Karpas-422 (cell line): ENCODE results near the gene BMERB1. TPM values are rescaled to one million over a fixed set of nuclear protein-coding genes. Genes with fewer than 3 reads are reported as not detected.

Experiments used
- DNase-seq: peaks from one replicate; pipeline ENCODE4 v3.0.0-alpha.2; 2015
- H2AFZ ChIP-seq: fragments of 200-600 bp; sonication (generic); 2 replicates; pipeline ENCODE4 v1.6.1; 2014; ENCODE audit warnings: antibody characterized with exemption, low read length, mixed read lengths
- H3K27ac ChIP-seq: fragments of 200-600 bp; sonication (generic); 2 replicates; pipeline ENCODE4 v1.5.1; 2014; ENCODE audit warnings: mild to moderate bottlenecking, low read length, moderate library complexity
- H3K27me3 ChIP-seq: fragments of 200-600 bp; sonication (generic); 2 replicates; pipeline ENCODE4 v1.6.1; 2014; ENCODE audit warnings: low read length, mixed read lengths
- H3K36me3 ChIP-seq: fragments of 200-600 bp; sonication (generic); 2 replicates; pipeline ENCODE4 v1.6.1; 2014; ENCODE audit warnings: low read length, mixed read lengths; ENCODE audit not compliant: insufficient read depth
- H3K4me1 ChIP-seq: fragments of 200-600 bp; sonication (generic); 2 replicates; pipeline ENCODE4 v1.6.1; 2014; ENCODE audit warnings: mild to moderate bottlenecking, low read length, mixed read lengths
- H3K4me2 ChIP-seq: fragments of 200-600 bp; sonication (generic); 2 replicates; pipeline ENCODE4 v1.6.1; 2014; ENCODE audit warnings: low read length, low read depth, mild to moderate bottlenecking; ENCODE audit not compliant: poor library complexity, severe bottlenecking
- H3K4me3 ChIP-seq: fragments of 200-600 bp; sonication (generic); 2 replicates; pipeline ENCODE4 v1.5.1; 2014; ENCODE audit warnings: mild to moderate bottlenecking, antibody characterized with exemption, low read length, mixed read lengths
- H3K79me2 ChIP-seq: fragments of 200-600 bp; sonication (generic); 2 replicates; pipeline ENCODE4 v1.6.1; 2014; ENCODE audit warnings: mild to moderate bottlenecking, low read length, mixed read lengths
- H3K9ac ChIP-seq: fragments of 200-600 bp; sonication (generic); 2 replicates; pipeline ENCODE4 v1.6.0; 2014; ENCODE audit warnings: low read length
- H3K9me2 ChIP-seq: fragments of 200-600 bp; sonication (generic), shearing (Covaris generic); replicated peaks from 2 replicates; pipeline ENCODE4 v1.6.0; 2014; ENCODE audit warnings: mild to moderate bottlenecking, low read length, moderate library complexity; ENCODE audit not compliant: insufficient read depth
- H3K9me3 ChIP-seq: fragments of 300-700, 200-600 bp; sonication (generic); 2 replicates; pipeline ENCODE4 v1.6.1; 2014; ENCODE audit warnings: low read length, mixed read lengths
- H4K20me1 ChIP-seq: fragments of 200-600 bp; sonication (generic); 2 replicates; pipeline ENCODE4 v1.6.1; 2014; ENCODE audit warnings: mild to moderate bottlenecking, antibody characterized with exemption, low read length, low read depth; ENCODE audit not compliant: insufficient read depth
- total RNA-seq: library from RNA; depleted of rRNA; stranded (reverse); fragments of >200 nt; shearing (Covaris generic); gene quantifications from 2 replicates; pipeline ENCODE4 v1.2.3, GENCODE V29; 2014; ENCODE audit warnings: low replicate concordance

BMERB1 gene
- total RNA-seq, 1 experiment from 2014 or later: 0.22 TPM

DNA sequence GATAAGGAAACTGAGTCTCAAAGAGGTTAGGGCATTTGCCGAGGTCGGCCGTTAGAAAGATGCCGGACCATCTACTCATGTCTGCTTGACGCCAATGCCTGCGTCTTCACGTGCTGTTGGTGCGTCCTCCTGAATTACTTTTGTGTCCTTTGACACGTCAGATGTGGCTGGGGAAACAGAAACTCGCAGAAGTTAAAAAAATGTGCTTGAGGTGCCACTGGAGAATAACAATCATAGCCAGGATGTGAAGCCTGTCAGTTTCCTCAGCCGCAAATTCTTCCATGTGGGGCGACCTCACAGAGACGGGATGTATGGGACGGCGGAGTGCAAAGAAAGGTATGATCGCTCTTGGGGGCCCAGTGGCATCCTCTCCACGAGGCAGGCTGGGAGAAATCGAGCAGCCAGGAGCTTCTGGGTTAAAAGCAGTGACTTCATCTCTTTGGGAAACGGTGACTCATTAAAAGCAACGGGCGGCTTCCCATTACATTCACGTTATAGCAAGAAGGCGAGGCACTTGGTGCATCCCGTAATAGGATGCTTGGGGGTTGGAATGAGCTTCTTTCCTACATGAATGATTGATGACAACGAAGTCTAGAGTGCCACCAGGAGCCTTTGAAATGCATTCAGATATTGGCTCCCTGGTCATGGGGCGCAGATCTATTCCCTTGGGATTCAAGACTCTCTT, 67.8 kb downstream of the BMERB1 start:
- no peaks in the 10 kb centered on the region for H3K36me3 ChIP-seq
- no peak overlapping the region for H3K9ac ChIP-seq
- no peak overlapping the region for H3K4me3 ChIP-seq
- H4K20me1 ChIP-seq: no peaks in the 10 kb centered on the region
- DNase-seq: no peak
- H3K9me3 ChIP-seq: no peaks in the 10 kb centered on the region
- no peak overlapping the region for H2AFZ ChIP-seq
- no peaks in the 10 kb centered on the region for H3K79me2 ChIP-seq
- H3K4me1 ChIP-seq: no peaks in the 10 kb centered on the region
- H3K4me2 ChIP-seq: no peak overlapping the region
- no peaks in the 10 kb centered on the region for H3K9me2 ChIP-seq
- no peaks in the 10 kb centered on the region for H3K27me3 ChIP-seq
- no peak overlapping the region for H3K27ac ChIP-seq

DNA sequence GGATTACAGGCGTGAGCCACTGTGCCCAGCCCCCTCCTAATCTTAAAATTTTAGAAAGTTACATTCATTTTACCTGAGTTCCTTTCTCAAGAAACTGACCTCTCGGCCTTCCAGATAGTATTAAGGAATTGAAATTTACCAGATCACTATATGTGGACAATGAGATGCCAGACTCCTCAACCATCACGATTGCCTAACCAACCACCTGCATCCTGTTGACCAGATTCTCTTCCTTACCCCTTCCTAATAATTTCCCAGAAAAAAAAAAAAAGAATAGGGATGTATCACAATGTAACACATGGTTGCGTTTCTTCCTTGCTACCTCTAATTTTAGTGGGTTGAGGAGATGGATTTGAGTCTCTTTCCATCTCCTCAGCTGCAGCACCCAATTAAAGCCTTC, 72.1 kb downstream of the BMERB1 start:
- no peaks in the 10 kb centered on the region for H3K36me3 ChIP-seq
- H3K4me1 ChIP-seq: peaks cover 11% of the 10 kb centered on the region
- no peaks in the 10 kb centered on the region for H4K20me1 ChIP-seq
- no peak overlapping the region for H3K27ac ChIP-seq
- H3K79me2 ChIP-seq: no peaks in the 10 kb centered on the region
- no peak for DNase-seq
- no peaks in the 10 kb centered on the region for H3K9me3 ChIP-seq
- H3K4me2 ChIP-seq: no peak overlapping the region
- no peak overlapping the region for H3K4me3 ChIP-seq
- no peaks in the 10 kb centered on the region for H3K9me2 ChIP-seq
- no peak overlapping the region for H3K9ac ChIP-seq
- no peak overlapping the region for H2AFZ ChIP-seq
- H3K27me3 ChIP-seq: no peaks in the 10 kb centered on the region

DNA sequence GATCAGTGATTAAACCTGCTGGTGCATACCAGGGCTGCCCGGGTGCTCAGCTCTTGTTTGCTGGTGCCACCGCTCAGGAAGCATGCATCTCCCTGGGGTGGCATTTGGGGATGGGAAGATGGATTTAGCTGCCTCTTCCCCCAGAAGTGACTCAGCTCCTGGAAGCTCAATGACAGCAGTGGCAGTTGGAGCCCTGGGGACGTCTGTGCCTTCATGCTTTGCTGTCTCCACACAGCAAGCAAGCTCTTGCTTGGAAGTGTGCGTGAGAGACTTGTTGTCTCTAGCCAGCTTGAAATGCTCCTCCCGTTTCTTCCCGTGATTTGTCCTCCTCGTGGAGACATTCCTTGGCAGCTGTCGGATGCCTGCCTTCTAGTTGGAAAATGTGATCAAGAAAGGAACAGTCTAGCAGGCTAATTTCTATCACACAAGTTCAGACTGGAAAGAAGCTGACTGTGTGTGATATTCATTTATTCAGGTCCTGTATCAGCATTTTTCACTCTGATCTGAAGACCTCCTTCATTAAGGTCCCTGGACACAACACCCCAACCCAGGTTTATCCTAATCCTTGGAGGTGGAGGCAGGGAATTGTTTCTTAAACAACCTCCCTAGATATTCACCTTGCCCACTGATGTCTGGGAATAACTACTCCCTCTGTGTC, 73.0 kb downstream of the BMERB1 start:
- peaks cover 11% of the 10 kb centered on the region for H3K4me1 ChIP-seq
- H2AFZ ChIP-seq: no peak overlapping the region
- no peaks in the 10 kb centered on the region for H3K36me3 ChIP-seq
- H3K79me2 ChIP-seq: no peaks in the 10 kb centered on the region
- no peak for DNase-seq
- no peaks in the 10 kb centered on the region for H4K20me1 ChIP-seq
- H3K27me3 ChIP-seq: no peaks in the 10 kb centered on the region
- no peak overlapping the region for H3K27ac ChIP-seq
- H3K4me2 ChIP-seq: no peak overlapping the region
- H3K9me2 ChIP-seq: no peaks in the 10 kb centered on the region
- no peak overlapping the region for H3K9ac ChIP-seq
- H3K9me3 ChIP-seq: no peaks in the 10 kb centered on the region
- H3K4me3 ChIP-seq: no peak overlapping the region

DNA sequence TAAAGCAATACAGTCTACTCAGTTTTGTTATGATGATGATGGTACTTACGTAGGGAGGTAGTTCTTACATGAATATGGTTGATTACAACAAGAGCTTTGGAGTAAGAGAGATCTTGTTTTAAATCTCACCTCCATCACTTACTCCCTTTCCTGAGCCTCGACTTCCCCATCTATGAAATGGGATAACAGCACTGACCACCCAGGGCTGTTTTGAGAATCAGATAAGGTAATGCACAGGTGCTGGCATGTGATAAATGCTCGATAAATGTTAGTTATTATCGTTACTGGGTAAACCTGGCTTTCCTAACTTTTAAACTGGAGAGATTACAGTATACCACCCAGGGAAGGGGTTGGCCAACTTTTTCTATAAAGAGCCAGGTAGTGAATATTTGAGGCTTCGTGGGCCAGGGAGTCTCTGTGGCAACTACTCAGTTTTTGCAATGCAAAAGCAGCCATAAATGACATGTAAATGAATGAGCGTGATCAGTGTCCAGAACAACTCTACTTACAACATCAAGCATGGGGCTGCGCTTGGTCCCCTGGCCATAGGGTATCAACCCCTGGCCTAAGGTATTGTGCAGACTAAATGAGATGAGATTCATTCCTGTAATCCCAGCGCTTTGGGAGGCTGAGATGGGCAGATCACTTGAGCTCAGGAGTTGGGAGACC, 73.7 kb downstream of the BMERB1 start:
- Histone ChIP-seq H4K20me1 (no peaks in the 10 kb centered on the region), H3K27ac (no peak overlapping the region), H3K36me3 (no peaks in the 10 kb centered on the region), H3K4me1 (peaks cover 11% of the 10 kb centered on the region), H3K9ac (no peak overlapping the region), H3K4me2 (peak overlapping the region; percentile 20), H3K4me3 (no peak overlapping the region), H3K79me2 (no peaks in the 10 kb centered on the region), H3K9me3 (no peaks in the 10 kb centered on the region), H3K27me3 (no peaks in the 10 kb centered on the region), H2AFZ (no peak overlapping the region), H3K9me2 (no peaks in the 10 kb centered on the region)
- no peak for DNase-seq

DNA sequence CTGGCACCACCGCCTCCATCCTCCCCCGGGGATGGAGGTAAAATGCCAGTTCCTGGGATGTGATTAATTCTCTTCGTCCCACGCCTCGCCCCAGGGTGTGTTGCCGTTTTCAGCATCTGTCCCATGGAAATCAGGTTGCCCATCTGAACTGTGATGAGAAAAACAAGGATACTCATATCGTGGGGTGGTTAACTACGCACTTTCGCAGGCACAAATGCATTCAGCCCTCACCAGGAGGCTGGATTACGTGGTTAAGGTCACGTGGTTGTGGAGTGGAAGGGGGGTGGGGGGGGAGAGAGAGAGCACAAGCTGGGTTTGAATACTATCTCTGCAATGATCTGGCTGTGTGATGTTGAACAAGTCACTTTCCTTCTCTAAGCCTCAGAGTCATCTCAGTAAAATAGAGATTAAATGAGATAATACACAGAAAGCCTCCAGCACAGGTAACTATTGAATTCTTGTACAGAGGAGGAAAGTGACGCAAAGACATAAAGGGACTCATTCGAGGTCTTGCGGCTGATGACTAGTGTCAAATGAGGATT, 74.7 kb downstream of the BMERB1 start:
- no peaks in the 10 kb centered on the region for H3K9me2 ChIP-seq
- H3K79me2 ChIP-seq: no peaks in the 10 kb centered on the region
- no peak overlapping the region for H2AFZ ChIP-seq
- H3K9ac ChIP-seq: no peak overlapping the region
- H4K20me1 ChIP-seq: no peaks in the 10 kb centered on the region
- no peaks in the 10 kb centered on the region for H3K27me3 ChIP-seq
- H3K4me2 ChIP-seq: no peak overlapping the region
- H3K9me3 ChIP-seq: no peaks in the 10 kb centered on the region
- H3K36me3 ChIP-seq: no peaks in the 10 kb centered on the region
- H3K4me3 ChIP-seq: no peak overlapping the region
- H3K4me1 ChIP-seq: peaks cover 11% of the 10 kb centered on the region
- no peak overlapping the region for H3K27ac ChIP-seq
- no peak for DNase-seq

DNA sequence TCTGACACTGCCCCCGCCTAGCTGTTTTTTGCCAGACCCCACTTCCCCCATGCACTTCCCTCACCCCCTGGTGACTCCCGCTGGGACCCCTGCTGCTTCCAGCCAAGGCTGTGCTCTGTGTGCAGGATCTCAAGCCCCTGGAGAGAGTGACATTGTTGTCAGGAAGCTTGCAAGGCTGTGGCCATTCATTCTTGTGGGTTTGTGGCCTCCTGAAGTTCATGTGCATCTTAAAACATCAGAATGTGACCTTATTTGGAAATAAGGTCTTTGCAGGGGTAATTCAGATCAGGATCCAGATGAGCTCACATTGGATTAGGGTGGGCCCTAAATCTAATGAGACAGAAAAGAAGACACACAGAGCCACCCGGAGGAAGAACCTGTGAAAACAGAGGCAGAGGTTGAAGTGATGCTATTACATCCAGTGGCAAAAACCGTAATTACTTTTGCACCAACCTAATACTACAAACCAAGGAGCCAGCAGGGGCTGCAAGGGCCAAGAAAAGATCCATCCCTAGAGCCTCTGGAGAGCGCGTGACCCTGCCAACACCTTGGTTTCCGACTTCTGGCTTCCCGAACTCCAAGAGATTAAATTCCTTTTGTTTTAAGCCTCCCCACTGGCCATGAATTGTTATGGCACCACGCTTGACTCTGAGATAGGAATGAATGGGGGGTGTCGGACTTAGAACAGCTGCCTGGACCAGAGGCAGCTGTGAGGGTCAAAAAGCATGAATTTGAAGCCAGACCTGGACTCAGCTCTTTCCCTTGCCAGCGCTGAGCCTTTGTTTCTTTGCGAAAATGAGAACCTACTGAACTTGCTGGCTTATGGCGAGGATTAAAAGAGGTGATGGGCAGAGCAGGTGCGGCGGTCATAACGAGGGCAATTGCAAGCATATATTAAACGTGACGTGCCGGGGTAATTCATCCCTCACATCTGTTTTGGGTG, 75.5 kb downstream of the BMERB1 start:
- Histone ChIP-seq H3K9me2 (no peaks in the 10 kb centered on the region), H3K4me3 (no peak overlapping the region)
- no peak for DNase-seq

DNA sequence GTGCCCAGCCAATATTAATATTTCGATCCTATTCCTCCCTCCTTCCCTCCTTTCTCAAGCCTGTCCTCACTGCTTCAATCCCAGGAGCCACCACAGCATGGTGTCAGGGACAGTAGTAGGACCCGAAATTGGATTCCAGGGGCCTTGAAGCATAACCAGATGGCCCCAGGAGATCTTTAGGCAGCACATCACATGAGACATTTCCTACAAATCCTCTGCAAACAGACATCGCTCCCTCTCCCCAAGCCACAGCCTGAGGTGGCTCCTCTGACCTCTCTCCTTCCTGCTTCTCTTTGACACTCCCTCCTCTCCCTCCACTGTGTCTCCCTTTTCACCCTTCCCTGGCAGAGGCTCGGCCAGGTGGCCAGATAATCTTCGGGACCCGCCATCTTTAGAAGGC, 76.6 kb downstream of the BMERB1 start:
- Histone ChIP-seq H3K4me1 (peaks cover 11% of the 10 kb centered on the region), H4K20me1 (no peaks in the 10 kb centered on the region), H3K4me2 (no peak overlapping the region), H3K79me2 (no peaks in the 10 kb centered on the region), H3K4me3 (no peak overlapping the region), H3K9ac (no peak overlapping the region), H3K36me3 (no peaks in the 10 kb centered on the region), H3K27me3 (no peaks in the 10 kb centered on the region), H2AFZ (no peak overlapping the region), H3K27ac (no peak overlapping the region), H3K9me2 (no peaks in the 10 kb centered on the region), H3K9me3 (no peaks in the 10 kb centered on the region)
- DNase-seq: no peak

More for the DNA sequence above, 75.5 kb downstream of the BMERB1 start:
- H3K9me3 ChIP-seq: no peaks in the 10 kb centered on the region
- H4K20me1 ChIP-seq: no peaks in the 10 kb centered on the region
- no peak overlapping the region for H3K4me2 ChIP-seq
- H2AFZ ChIP-seq: no peak overlapping the region
- no peaks in the 10 kb centered on the region for H3K27me3 ChIP-seq
- no peak overlapping the region for H3K9ac ChIP-seq
- H3K36me3 ChIP-seq: no peaks in the 10 kb centered on the region
- no peaks in the 10 kb centered on the region for H3K79me2 ChIP-seq
- H3K27ac ChIP-seq: no peak overlapping the region
- peaks cover 11% of the 10 kb centered on the region for H3K4me1 ChIP-seq
